ENCODE measurements around the gene SHB. TPM values are rescaled to one million over a fixed set of nuclear protein-coding genes. Genes with fewer than 3 reads are reported as not detected.

Gene SHB
- total RNA-seq, 2 experiments from 2014 or later: 0.41 to 1.0 TPM

DNA sequence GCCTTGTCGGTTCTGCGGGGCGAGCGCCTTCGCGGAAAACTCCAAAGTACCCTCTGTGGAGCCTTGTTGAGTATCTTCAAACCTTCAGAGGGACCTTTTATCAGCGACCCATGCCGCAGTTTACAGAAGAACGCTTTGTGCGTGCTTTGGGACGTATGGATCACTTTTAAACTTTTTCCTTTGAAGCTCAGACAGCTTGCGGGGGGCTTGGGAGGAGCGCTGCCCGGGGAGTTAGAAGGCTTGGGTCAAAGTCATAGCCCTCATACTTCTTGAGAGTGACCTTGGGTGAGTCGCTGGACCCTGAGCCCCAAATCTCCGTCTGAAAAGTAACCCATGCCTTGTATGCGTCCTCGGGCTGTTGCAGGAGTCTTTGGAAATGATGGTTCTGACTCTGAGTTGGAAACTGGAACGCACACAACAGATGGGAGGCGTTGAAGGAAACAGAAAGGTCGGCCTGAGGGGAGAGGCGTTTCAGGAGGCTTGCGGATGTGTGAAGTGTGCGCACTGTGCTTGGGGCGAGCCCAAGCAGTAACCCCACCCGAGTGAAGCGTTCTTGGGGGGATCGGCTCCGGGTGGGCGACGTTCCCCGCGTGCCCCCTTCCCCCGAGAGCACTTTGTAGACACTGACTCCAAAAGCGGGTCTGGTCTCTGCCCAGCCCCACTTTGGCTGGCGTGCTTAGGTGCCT is 164.4 kb downstream of the SHB start:
- POLR2A ChIA-PET: no interaction called here
- CTCF ChIA-PET (ENCODE audit: unreplicated experiment): no interaction called here
- H3K4me3 ChIP-seq (ENCODE audit: low read depth, low read length, poor library complexity, severe bottlenecking): peak overlapping the region; percentile 94
- peak overlapping the region; percentile 73 for H3K27ac ChIP-seq (ENCODE audit: low read depth, low read length, poor library complexity, severe bottlenecking)
- H3K9me2 ChIP-seq (ENCODE audit: insufficient read depth, low read length): no peaks in the 10 kb centered on the region
- H3K4me1 ChIP-seq (ENCODE audit: insufficient read depth, low read length, poor library complexity, severe bottlenecking): peaks cover 24% of the 10 kb centered on the region
- peak overlapping the region; percentile 88 for H2AFZ ChIP-seq (ENCODE audit: low read length)
- intact Hi-C loops (cut with micrococcal nuclease; ENCODE audit: unreplicated experiment): loop anchor here (5.0 kb wide), 2 partner anchors 312 to 422 kb away; partner anchors contain the start of gene TOMM5
- H3K79me2 ChIP-seq (ENCODE audit: insufficient read depth, low read depth, low read length): peaks cover 23% of the 10 kb centered on the region; the same call in 1 of the 2 replicates
- peaks cover 14% of the 10 kb centered on the region; the same call in 1 of the 2 replicates for H4K20me1 ChIP-seq (ENCODE audit: insufficient read depth, low read length)
- DNase-seq (ENCODE audit: low spot score): no peak
- no peaks in the 10 kb centered on the region for H3K9me3 ChIP-seq (ENCODE audit: low read length)
- no peak for TF ChIP-seq EZH2phosphoT487 (IDR thresholded peaks at IDR 0.05; ENCODE audit: borderline replicate concordance, low read depth, low read length)
- TF ChIP-seq, protein P1, sequence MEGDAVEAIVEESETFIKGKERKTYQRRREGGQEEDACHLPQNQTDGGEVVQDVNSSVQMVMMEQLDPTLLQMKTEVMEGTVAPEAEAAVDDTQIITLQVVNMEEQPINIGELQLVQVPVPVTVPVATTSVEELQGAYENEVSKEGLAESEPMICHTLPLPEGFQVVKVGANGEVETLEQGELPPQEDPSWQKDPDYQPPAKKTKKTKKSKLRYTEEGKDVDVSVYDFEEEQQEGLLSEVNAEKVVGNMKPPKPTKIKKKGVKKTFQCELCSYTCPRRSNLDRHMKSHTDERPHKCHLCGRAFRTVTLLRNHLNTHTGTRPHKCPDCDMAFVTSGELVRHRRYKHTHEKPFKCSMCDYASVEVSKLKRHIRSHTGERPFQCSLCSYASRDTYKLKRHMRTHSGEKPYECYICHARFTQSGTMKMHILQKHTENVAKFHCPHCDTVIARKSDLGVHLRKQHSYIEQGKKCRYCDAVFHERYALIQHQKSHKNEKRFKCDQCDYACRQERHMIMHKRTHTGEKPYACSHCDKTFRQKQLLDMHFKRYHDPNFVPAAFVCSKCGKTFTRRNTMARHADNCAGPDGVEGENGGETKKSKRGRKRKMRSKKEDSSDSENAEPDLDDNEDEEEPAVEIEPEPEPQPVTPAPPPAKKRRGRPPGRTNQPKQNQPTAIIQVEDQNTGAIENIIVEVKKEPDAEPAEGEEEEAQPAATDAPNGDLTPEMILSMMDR (conservative IDR thresholded peaks at IDR 0.05; ENCODE audit: low read length): no peak; the same call in 1 of the 2 replicates
- peak overlapping the region; percentile 74 for H3K4me2 ChIP-seq (ENCODE audit: low read length)
- no TSS peak for BruUV-seq (replicated peaks)
- peaks cover 10% of the 10 kb centered on the region; the same call in 1 of the 2 replicates for H3K36me3 ChIP-seq (ENCODE audit: insufficient read depth, low read length)

DNA sequence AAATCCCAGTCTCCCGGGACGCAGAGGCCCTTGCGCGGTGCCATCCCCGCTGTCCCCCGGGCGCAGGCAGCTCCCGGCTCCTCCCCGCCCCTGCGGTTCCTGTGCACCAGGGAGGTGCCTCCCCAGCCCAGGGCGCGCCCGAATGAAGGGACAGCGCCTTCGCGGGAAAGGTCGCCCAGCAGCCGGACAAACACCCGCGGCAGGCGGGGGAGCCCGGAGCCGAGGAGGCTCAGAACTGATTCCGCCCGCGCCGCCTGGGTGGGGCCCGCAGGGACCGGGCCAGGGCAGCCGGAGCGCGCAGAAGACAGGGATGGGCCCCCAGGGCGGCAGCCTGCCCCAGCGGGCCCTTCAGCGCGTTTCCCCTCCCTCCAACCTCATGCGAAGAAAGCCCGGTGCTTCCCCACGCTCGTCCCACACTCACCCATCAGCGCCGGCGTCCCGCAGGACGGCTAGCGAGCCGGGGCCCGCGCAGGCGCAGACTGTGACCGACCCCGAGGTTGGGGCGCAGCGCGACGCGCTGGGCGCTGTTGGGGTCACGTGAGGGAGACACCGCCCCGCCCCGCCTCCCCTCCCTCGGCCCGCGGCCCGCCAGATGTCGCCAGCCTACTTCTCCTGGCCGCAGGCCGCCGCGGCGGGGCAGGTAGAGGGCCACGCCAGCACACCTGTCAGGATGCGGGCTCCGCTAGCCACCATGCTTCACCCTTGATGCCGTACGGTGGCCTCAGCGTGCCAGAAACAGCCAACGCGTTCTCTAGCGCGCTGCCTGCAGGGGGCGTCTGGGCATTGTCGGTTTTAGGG is 165.2 kb downstream of the SHB start, which contains the start of gene SLC25A51:
SLC25A51 (minus strand) TSS at position 481 of the 798 bp plus-strand sequence. CDS start 15,577 bp downstream, outside the sequence.
- H3K27ac ChIP-seq (ENCODE audit: low read depth, low read length, poor library complexity, severe bottlenecking): peak within 1 kb of the TSS; percentile 73
- H3K9me3 ChIP-seq (ENCODE audit: low read length): no peaks in the 10 kb centered on the region
- ChIA-PET CTCF (ENCODE audit: unreplicated experiment) (no interaction called here), POLR2A (interaction anchor here (0.6 to 1.6 kb wide), 4 partner anchors 8 to 104 kb away, joined by 3 to 5 read pairs (median 4); no protein-coding TSS in a partner anchor)
- H3K79me2 ChIP-seq (ENCODE audit: insufficient read depth, low read depth, low read length): peaks cover 23% of the 10 kb centered on the region; the same call in 1 of the 2 replicates
- peaks cover 16% of the 10 kb centered on the region for H3K36me3 ChIP-seq (ENCODE audit: insufficient read depth, low read length)
- H2AFZ ChIP-seq (ENCODE audit: low read length): peak within 1 kb of the TSS; percentile 88
- peaks cover 14% of the 10 kb centered on the region; the same call in 1 of the 2 replicates for H4K20me1 ChIP-seq (ENCODE audit: insufficient read depth, low read length)
- H3K4me3 ChIP-seq (ENCODE audit: low read depth, low read length, poor library complexity, severe bottlenecking): peak within 1 kb of the TSS; percentile 94
- peak; percentile 97 for DNase-seq (ENCODE audit: low spot score)
- H3K4me1 ChIP-seq (ENCODE audit: insufficient read depth, low read length, poor library complexity, severe bottlenecking): peaks cover 24% of the 10 kb centered on the region
- H3K9me2 ChIP-seq (ENCODE audit: insufficient read depth, low read length): no peaks in the 10 kb centered on the region
- peak within 1 kb of the TSS; percentile 74 for H3K4me2 ChIP-seq (ENCODE audit: low read length)
- TSS peak; percentile 51 for BruUV-seq (replicated peaks)
- TF ChIP-seq EZH2phosphoT487 (IDR thresholded peaks at IDR 0.05; ENCODE audit: borderline replicate concordance, low read depth, low read length): no peak
- TF ChIP-seq, protein P1 (conservative IDR thresholded peaks at IDR 0.05; ENCODE audit: low read length): peak; percentile 92
- intact Hi-C loops (cut with micrococcal nuclease; ENCODE audit: unreplicated experiment): loop anchor here (1.0 to 5.0 kb wide), 3 partner anchors 157 to 422 kb away; partner anchors contain the start of gene TOMM5
